Bronchial epithelial cell (primary cell): ENCODE measurements around the gene BMPR2. TPM values are rescaled to one million over a fixed set of nuclear protein-coding genes. Genes with fewer than 3 reads are reported as not detected.
"Not testable (repeated sequence)": the region's sequence is repeated elsewhere in the genome, so short reads cannot be mapped to it uniquely, and the experiment has no call there.

ENCODE experiments used
- DNase-seq: peaks from one replicate; pipeline ENCODE4 v3.0.0-alpha.2; 2010; ENCODE audit warnings: low read depth
- FAIRE-seq: peaks from 2 replicates; lab custom pipeline; 2011; peaks lifted over from hg19 to GRCh38; lab: Jason Lieb, UNC
- H3K27me3 ChIP-seq: 2 replicates; pipeline ENCODE4 v1.5.1; 2011; ENCODE audit warnings: low read length; ENCODE audit not compliant: control insufficient read depth, insufficient read depth
- H3K36me3 ChIP-seq: 2 replicates; pipeline ENCODE4 v1.5.1; 2011; ENCODE audit warnings: low read length; ENCODE audit not compliant: control insufficient read depth, insufficient read depth
- H3K4me3 ChIP-seq: 2 replicates; pipeline ENCODE4 v1.5.1; 2011; ENCODE audit warnings: mild to moderate bottlenecking, low read depth, low read length, control low read depth
- total RNA-seq: library from RNA; depleted of rRNA; stranded (reverse); fragments of >200 nt; gene quantifications from 2 replicates; pipeline ENCODE4 v1.2.1, GENCODE V29; 2014
- TF ChIP-seq, protein P1 (sequence below): IDR thresholded peaks from 2 replicates; pipeline ENCODE4 v1.5.1; 2011; ENCODE audit warnings: mild to moderate bottlenecking, moderate library complexity, low read length, control low read depth, inconsistent platforms; ENCODE audit not compliant: insufficient read depth, severe bottlenecking

BMPR2 gene
- total RNA-seq, 1 donor from 2014 or later = 6.3 TPM

DNA sequence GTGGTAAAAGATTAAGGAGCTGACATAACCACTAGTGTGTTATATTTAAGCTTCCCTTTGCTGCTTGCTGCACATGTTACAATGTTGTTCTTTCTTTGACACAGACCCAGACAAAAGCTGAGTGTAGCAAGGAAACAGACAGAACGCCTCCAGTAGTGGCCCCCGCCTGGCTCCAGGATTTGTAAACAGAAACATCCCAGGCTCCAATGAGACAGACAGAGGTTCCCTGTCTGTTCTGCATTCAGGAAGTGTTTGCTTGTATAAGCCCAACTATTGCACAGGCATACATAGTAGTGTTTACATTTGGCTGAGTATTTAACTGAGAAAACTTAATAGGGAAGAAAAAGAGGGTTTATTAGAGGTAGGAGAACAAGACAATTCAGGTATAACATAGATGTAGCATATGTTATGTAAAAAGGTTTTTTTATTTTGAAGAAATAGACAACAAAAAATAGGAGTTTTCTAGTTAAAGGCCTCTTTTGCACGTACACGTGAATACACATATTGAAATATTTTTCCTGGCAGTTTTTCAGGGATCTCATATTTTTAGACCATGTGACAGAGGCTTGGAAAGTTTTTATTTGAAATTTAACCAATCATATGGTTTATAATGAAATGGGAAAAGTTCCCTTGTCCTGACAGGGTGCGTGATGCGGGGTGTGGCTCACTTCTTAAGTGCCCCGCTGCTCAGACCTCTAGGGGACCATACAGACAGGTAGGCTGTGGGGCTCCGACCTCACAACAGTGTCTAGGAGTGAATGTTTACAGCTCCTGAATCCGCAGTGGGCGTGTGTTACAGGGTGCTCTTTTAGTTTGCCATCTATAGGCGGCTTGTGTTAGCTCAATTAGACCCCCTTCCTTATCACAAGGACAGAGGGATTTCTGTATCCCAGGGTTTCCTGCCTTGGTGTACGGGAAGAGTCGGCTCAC lies 118.4 kb downstream of the BMPR2 start:
- DNase-seq = peak; percentile 37
- no peaks in the 10 kb centered on the region for H3K27me3 ChIP-seq
- H3K4me3 ChIP-seq = no peak overlapping the region
- H3K36me3 ChIP-seq = no peaks in the 10 kb centered on the region
- FAIRE-seq = no peak
- TF ChIP-seq, protein P1, sequence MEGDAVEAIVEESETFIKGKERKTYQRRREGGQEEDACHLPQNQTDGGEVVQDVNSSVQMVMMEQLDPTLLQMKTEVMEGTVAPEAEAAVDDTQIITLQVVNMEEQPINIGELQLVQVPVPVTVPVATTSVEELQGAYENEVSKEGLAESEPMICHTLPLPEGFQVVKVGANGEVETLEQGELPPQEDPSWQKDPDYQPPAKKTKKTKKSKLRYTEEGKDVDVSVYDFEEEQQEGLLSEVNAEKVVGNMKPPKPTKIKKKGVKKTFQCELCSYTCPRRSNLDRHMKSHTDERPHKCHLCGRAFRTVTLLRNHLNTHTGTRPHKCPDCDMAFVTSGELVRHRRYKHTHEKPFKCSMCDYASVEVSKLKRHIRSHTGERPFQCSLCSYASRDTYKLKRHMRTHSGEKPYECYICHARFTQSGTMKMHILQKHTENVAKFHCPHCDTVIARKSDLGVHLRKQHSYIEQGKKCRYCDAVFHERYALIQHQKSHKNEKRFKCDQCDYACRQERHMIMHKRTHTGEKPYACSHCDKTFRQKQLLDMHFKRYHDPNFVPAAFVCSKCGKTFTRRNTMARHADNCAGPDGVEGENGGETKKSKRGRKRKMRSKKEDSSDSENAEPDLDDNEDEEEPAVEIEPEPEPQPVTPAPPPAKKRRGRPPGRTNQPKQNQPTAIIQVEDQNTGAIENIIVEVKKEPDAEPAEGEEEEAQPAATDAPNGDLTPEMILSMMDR = no peak

DNA sequence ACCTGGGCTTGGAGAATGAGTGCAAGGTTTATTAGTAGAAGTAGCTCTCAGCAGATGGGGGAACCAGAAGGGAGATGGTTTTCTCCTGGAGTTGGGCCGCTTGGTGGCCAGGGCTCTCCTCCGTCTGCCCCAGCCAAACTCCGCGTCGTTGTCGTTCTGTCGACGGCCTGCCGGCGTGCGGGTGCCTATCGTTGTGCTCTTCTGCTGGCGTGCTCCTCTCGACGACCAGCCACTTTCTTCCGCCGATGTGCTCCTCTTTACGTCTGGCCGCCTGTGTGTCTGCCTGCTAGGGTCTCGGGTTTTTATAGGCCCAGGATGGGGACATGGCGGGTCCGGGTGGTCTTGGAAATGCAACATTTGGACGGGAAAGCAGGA lies 119.1 kb downstream of the BMPR2 start:
- TF ChIP-seq, protein P1 = no peak
- Histone ChIP-seq H3K36me3 (no peaks in the 10 kb centered on the region), H3K4me3 (no peak overlapping the region), H3K27me3 (no peaks in the 10 kb centered on the region)
- FAIRE-seq (no peak), DNase-seq (no peak)

DNA sequence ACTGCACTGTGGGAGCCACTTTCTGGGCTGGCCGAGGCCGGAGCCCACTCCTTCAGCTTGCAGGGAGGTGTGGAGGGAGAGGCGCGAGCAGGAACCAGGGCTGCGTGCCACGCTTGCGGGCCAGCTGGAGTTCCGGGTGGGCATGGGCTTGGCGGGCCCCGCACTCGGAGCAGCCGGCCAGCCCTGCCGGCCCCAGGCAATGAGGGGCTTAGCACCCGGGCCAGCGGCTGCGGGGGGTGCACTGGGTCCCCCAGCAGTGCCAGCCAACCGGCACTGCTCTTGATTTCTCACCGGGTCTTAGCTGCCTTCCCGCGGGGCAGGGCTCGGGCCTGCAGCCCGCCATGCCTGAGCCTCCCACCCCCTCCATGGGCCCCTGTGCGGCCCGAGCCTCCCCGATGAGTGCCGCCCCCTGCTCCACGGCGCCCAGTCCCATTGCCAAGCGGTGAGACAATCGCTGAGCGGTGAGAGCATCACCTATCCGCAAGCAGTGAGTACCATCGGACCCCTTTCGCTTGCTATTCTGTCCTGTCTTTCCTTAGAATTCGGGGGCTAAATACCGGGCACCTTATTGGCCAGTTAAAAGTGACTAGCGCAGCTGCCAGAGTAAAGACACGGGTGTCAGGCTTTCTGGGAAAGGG lies 120.8 kb downstream of the BMPR2 start:
- not testable (repeated sequence) for DNase-seq, H3K36me3 ChIP-seq, FAIRE-seq, H3K27me3 ChIP-seq, H3K4me3 ChIP-seq

DNA sequence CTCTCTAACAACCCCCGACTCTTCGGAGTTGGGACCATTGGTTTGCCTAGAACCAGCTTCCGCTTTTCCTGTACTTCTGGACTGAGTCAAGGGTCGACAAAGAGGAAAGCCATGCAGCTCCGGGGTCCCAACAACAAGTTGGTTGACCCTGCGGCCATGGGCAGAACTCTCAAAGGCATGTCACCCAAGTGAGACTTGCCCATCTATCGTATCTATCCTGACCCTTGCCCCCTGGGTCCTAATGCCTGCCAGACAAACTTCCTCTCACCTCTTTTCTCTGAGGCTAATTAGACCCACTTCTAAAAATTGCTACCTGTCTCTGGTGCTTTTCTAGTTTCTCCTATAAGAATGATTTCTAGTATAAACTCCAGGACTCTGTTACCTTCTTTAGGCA lies 121.3 kb downstream of the BMPR2 start:
- not testable (repeated sequence) for H3K36me3 ChIP-seq, DNase-seq, FAIRE-seq, H3K27me3 ChIP-seq, H3K4me3 ChIP-seq

DNA sequence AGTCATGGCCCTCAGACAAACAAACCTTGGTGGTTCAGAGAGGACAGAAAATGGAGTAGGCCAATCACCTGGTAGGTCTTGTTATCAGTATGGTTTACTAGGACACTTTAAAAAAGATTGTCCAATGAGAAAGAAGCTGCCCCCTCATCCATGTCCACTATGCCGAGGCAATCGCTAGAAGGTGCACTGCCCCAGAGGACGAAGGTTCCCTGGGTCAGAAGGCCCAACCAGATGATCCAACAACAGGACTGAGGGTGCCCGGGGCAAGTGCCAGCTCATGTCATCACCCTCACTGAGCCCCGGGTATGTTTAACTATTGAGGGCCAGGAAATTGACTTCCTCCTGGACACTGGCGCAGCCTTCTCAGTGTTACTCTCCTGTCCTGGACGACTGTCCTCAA lies 123.7 kb downstream of the BMPR2 start:
- DNase-seq, FAIRE-seq, H3K27me3 ChIP-seq, H3K36me3 ChIP-seq, H3K4me3 ChIP-seq: not testable (repeated sequence)

DNA sequence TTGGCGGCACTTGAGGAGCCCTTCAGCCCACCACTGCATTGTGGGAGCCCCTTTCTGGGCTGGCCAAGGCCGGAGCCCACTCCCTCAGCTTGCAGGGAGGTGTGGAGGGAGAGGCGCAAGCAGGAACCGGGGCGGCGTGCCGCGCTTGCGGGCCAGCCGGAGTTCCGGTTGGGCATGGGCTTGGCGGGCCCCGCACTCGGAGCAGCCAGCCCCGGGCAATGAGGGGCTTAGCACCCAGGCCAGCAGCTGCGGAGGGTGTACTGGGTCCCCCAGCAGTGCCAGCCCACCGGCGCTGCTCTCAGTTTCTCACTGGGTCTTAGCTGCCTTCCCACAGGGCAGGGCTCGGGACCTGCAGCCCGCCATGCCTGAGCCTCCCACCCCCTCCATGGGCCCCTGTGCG lies 127.1 kb downstream of the BMPR2 start:
- not testable (repeated sequence) for H3K36me3 ChIP-seq, H3K4me3 ChIP-seq, H3K27me3 ChIP-seq, FAIRE-seq, DNase-seq

DNA sequence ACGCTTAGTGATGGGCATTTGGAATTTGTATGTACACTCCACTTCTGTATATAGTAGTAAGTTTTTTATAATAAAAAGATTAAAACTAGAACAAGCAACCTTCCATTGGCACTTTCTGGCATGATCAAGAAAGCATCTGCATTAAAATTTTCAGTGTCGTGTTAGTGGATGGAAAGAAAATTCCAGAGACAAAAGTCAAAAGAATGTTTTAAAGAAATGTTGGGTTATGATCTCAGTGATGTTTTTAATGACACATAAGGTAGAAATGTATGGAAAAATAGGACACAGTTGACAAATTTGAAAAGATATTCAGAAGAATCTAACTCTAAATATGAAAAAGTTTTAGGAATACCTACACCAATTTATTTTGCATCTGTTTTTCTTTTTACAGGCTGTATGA lies 132.6 kb downstream of the BMPR2 start:
- FAIRE-seq (no peak), DNase-seq (no peak)
- TF ChIP-seq, protein P1 = no peak
- no peak overlapping the region for H3K4me3 ChIP-seq
- H3K36me3 ChIP-seq = no peaks in the 10 kb centered on the region
- H3K27me3 ChIP-seq = no peaks in the 10 kb centered on the region
